T-helper 2 cell treated with Interferon-gamma antibody and Interleukin-4, amounts not matched to agents 100 ng/mL and 5 ng/mL, for 36 hours (primary cell): ENCODE results near the gene ARID1B. TPM values are rescaled to one million over a fixed set of nuclear protein-coding genes. Genes with fewer than 3 reads are reported as not detected.

Experiments
- intact Hi-C: fragments of 100-400 bp; cut with micrococcal nuclease; formaldehyde crosslinking; loops from one replicate; pipeline ENCODE4 v1.15.1; 2023
- total RNA-seq: library from RNA; stranded (reverse); gene quantifications from 2 replicates; pipeline ENCODE4 v1.2.3, GENCODE V29; 2022

Gene ARID1B
- total RNA-seq, 1 donor from 2014 or later: 82.5 TPM

DNA sequence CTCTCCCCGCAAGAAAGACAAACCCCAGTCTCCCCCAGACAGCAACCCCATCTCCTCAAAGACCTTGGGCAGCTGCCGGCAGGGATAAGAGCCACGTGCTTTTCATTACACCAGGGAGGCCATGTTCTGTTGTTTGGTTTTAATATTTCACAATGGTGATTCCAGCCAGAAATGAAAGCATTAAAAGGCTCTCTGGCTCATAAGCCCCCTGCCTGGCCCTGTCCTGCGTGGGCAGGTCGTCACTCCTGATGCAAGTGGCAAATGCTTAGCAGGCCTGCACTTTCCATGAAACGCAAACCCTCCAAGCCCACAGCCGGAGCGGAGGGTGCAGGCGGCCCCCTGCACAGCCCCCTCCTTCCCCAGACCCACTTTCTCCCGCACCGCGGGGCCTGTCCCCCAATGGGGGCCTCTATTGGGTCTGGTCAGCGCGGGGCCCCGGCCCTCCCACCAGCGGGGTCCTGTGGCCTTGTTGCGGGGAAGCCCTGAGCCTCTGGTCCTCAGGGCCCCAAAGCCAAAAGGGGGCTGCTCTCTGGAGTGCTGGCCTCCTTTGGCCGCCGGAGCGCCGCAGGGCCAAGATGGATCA lies 469.0 kb downstream of the ARID1B start:
- intact Hi-C loops: no loop called here

DNA sequence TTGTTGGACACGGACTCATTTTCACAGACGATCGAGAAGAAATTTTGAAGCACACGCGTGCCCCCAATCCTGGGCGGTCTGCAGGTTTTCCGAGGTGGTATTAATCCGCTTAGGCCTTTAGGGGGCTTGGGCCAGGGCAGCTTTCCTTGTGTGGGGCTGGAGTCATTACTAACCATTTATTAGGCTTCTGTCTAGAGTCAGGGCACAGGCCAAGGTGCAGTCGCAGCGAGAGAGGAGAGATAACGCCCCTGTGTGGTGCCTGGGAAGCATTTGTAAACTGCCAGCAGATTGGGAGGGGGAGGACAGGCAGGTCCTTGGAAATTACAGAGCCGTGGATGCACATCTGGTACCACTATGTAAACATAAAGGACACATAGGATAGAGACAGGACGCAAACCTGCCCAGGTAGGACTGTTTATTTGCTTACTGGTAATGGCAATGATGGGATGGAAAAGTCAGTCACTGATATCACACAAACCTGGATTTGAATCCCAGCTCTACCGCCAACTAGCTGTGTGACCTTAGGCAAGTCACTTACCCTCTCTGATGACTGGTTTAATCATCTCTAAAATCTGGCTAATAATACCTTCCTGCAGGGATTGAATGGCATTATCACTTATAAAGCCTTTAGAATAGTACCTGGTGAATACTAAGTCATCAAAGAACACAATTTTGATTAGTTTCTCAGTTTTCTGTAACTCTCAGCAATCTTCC lies 469.8 kb downstream of the ARID1B start:
- intact Hi-C loops: no loop called here

DNA sequence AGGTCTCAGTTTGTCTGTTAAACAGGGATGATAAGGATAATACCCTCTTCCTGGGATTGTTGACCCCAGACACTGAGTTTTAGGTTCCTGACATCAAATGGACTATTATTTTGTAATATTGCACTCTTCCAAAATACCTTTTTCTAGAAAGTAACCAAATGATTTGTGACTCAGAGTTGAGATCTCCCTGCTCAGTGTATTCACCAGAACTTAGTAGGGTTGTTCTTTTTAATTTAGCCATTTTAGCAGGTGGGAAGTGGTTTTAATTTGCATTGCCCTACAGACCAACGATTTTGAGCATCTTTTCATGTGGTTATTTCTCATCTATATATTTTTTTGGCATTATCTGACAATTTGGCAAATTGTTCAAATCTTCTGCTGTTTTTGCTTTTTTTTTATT lies 471.1 kb downstream of the ARID1B start:
- intact Hi-C loops: no loop called here

DNA sequence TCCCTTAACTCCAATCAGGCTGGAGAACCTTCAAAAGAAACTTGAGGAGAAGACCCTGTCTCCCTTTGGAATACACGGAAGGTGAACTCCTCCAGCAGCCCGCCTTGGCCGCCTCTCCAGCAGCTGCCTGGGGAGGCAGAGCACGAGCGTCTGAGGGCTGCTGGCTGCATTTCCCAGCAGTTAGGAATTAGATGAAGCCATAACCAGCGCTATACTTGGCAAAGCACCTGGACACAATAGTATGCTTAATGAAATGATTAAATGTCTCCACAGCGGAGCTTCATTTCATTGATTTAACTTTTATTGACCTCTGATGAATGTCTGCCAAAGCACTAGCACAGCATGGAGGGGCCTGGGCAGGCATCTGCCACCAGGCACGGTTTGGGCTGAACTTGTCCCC lies 472.6 kb downstream of the ARID1B start:
- intact Hi-C loops: no loop called here

DNA sequence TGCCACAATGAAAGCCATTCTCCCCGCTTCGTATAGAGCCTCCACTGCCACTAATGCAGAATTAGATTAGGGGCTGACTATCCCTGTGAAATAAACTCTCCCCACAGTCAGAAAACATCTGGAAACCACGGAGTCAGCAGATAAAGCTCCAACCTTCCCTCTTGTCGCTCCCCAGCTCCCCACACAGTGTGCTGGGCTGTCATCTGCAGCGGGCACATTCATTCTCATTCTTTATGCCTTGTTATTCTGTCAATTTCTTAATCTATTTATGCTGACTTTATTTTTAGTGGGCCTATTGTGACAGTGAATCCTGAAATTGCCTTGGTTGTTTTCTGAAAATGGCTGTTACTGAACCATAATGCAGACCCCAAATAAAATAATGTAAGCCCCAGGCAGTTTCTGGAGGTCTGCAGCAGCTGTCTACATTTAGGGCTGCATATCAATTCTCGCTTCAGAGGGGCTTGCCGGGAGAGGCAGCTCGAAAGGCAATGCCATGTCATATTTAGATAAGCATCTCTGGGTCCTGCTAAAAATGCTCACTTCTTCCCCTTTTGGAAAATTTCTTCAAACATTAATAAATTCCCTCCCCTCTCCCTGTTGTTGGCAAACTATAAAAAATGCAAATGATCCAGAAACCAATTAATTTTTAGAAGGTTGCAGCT lies 474.5 kb downstream of the ARID1B start:
- intact Hi-C loops: no loop called here

DNA sequence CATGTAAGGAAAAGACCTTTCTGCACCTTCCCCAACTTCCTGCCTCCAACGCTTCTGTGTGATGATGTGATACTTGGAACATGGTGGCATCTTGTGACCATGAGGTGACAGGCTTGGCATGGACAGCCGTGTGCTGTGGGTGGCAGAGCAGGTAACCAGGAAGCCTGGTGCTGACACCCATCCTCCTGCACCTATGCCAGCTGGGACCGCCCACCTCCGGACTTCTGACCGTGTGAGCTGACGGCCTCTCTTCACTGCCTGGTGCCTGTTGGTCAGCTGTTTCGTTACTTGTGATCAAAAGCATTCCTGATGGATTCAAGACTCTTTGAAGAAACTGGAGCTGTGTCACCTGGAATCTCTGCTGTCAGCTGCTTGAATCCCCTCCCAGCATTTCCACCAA lies 475.8 kb downstream of the ARID1B start:
- intact Hi-C loops: no loop called here

DNA sequence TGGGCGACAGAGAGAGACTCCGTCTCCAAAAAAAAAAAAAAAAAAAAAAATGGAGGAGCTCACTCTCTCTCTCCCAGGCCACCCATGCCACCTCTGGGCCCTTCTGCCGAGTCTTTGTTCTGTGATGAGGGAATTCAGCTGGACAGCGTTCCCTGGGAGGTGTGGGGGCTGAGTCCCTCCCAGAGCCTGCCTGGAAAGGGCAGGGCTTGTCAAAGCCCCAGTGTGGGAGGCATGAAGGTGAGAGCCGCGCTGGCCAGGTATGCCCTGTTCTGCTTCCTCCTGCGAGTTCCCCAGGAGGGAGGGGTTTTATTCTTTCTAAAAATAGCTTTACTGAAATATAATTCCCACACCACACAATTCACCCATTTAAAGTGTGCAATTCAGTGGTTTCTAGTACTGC lies 476.5 kb downstream of the ARID1B start:
- intact Hi-C loops: no loop called here

DNA sequence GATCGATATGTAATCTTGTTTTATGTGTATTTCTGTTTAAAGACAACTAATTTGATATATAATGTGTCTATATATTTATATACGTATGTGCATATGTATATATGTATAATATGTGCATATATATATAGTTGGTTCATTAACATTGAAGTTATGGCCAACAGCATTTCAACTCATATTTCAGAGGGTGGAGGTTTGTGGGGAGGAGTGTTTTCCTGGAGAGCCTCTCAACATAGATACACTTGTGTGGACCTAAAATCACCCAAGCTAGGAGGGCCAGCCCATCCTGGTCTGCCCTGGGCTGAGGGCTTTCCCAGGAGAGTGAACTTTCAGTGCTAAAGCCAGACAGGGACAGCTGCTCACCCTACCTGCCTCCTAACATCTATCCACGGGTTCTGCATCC lies 477.4 kb downstream of the ARID1B start:
- intact Hi-C loops: no loop called here

DNA sequence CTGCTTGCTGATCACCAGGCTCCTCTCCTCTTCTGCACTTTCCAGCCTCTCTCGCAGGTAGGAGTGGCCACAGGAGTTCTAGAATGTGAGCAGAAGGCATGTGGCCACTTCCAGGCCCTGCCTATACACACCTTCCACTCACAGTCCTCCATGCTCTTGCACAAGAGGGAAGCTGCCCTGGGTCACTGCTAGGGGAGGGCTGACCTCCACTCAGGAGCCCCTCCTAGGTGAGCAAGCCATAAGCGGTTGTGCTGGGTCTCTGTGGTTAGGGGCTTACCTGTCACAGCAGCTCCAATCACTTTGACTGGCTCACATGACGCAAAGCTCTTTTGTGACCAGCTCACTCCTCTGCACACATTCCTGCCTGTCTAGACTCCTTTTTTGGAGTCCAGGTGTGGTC lies 477.9 kb downstream of the ARID1B start:
- intact Hi-C loops: no loop called here

DNA sequence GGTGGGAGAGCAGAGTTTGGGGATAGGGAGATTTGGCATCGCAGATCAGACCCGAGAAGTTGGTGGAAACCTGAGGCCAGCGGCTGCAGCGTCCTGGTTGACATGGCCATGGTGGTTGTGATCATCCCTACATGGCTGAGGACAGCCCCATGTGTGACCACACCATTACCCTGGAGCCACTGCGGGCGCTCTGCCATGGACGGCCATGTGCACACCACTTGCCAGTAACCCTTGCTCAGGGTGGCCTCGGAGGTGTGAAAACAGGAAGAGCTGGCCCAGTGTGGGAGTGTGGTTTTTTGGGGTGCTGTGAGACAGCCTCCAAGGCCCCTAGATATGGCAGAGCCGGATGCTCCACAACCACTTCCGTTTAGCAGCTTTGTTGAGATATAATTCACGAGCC lies 481.7 kb downstream of the ARID1B start:
- intact Hi-C loops: no loop called here

DNA sequence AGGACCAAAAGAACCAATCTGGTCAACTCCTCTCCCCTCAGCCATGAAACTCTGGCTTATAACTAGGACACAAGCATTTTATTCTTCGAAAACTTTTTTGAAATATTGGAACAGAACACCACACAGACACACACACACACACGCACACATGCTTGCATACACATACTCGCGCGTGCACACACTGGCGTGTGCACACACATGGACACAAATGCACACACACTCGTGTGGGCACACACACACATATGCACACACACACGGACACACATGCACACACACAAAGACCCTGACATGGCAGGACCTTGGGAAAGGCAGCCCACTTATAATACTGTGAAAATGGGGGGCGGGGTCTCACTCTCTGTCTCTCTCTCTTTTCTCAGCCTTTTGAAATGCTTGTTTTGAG lies 482.3 kb downstream of the ARID1B start:
- intact Hi-C loops: no loop called here
